HEK293 (cell line): ENCODE data around the gene C1orf141.

Experiments used
- CTCF ChIA-PET: fragments of 350-600 bp; formaldehyde crosslinking; extraction: SDS; loops from one replicate; lab custom pipeline; 2021; ENCODE audit warnings: antibody characterized with exemption; lab: Yijun Ruan, JAX
- POLR2A ChIA-PET: fragments of 300-600 bp; formaldehyde crosslinking; extraction: SDS; loops from one replicate; lab custom pipeline; 2020; ENCODE audit warnings: antibody characterized with exemption, inconsistent platforms; lab: Yijun Ruan, JAX
- H3K27ac ChIP-seq: fragments of 200-500 bp; sonication (Bioruptor generic); 2 replicates; pipeline ENCODE4 v1.5.1; 2014; ENCODE audit warnings: low read depth, low read length, control low read depth, inconsistent platforms; ENCODE audit errors: extremely low read depth
- H3K36me3 ChIP-seq, 2 experiments: fragments of 200-500 bp in 1 of 2; sonication (Bioruptor generic) in 1 of 2; 1 replicate in 1 of 2; 2 replicates in 1 of 2; pipeline ENCODE4 v1.5.1; 2014 to 2017; ENCODE audit warnings: inconsistent platforms in 2 of 2, low read length in 2 of 2; ENCODE audit not compliant: control insufficient read depth in 2 of 2, insufficient read depth in 1 of 2
- H3K4me1 ChIP-seq: fragments of 200-500 bp; sonication (Bioruptor generic); 2 replicates; pipeline ENCODE4 v1.5.1; 2014; ENCODE audit warnings: mild to moderate bottlenecking, low read length, inconsistent platforms; ENCODE audit not compliant: control insufficient read depth, insufficient read depth
- H3K4me3 ChIP-seq: 2 replicates; pipeline ENCODE4 v1.5.1; 2011; ENCODE audit warnings: low read depth, mild to moderate bottlenecking, control low read depth, low read length, moderate library complexity
- H3K9me3 ChIP-seq: fragments of 200-500 bp; sonication (Bioruptor generic); 2 replicates; pipeline ENCODE4 v1.5.1; 2014; ENCODE audit warnings: low read depth, low read length, inconsistent platforms; ENCODE audit not compliant: control insufficient read depth, insufficient read depth
- MYNN ChIP-seq: fragments of 450-650 bp; formaldehyde crosslinking; IDR thresholded peaks from 2 replicates; pipeline ENCODE4 v1.5.1; 2016; ENCODE audit warnings: missing biosample characterization, missing genetic modification characterization, borderline replicate concordance
- OSR2 ChIP-seq: fragments of 450-650 bp; formaldehyde crosslinking; IDR thresholded peaks from 2 replicates; pipeline ENCODE4 v1.5.1; 2016; ENCODE audit warnings: missing biosample characterization, missing genetic modification characterization
- ZBTB8A ChIP-seq: fragments of 450-650 bp; formaldehyde crosslinking; IDR thresholded peaks from 2 replicates; pipeline ENCODE4 v1.5.1; 2016; ENCODE audit warnings: missing biosample characterization, missing genetic modification characterization
- ZFP69B ChIP-seq: fragments of 450-650 bp; formaldehyde crosslinking; IDR thresholded peaks from 2 replicates; pipeline ENCODE4 v1.5.1; 2016; ENCODE audit warnings: missing biosample characterization, missing genetic modification characterization
- ZNF157 ChIP-seq: fragments of 450-650 bp; formaldehyde crosslinking; IDR thresholded peaks from 2 replicates; pipeline ENCODE4 v1.5.1; 2016; ENCODE audit warnings: missing biosample characterization, missing genetic modification characterization
- ZNF239 ChIP-seq: fragments of 450-650 bp; formaldehyde crosslinking; IDR thresholded peaks from 2 replicates; pipeline ENCODE4 v1.5.1; 2016; ENCODE audit warnings: missing biosample characterization, missing genetic modification characterization
- ZNF350 ChIP-seq: fragments of 450-650 bp; formaldehyde crosslinking; IDR thresholded peaks from 2 replicates; pipeline ENCODE4 v1.5.0; 2017; ENCODE audit warnings: missing biosample characterization, mild to moderate bottlenecking, missing genetic modification characterization
- ZNF354C ChIP-seq: fragments of 450-650 bp; formaldehyde crosslinking; IDR thresholded peaks from 2 replicates; pipeline ENCODE4 v1.5.1; 2016; ENCODE audit warnings: missing biosample characterization, missing genetic modification characterization, low read depth, borderline replicate concordance
- ZNF391 ChIP-seq: fragments of 450-650 bp; formaldehyde crosslinking; IDR thresholded peaks from 2 replicates; pipeline ENCODE4 v1.5.1; 2016; ENCODE audit warnings: low read depth, missing biosample characterization, missing genetic modification characterization, borderline replicate concordance
- ZNF473 ChIP-seq: fragments of 450-650 bp; formaldehyde crosslinking; IDR thresholded peaks from 2 replicates; pipeline ENCODE4 v1.5.1; 2017; ENCODE audit warnings: missing biosample characterization, missing genetic modification characterization
- ZNF558 ChIP-seq: fragments of 450-650 bp; formaldehyde crosslinking; IDR thresholded peaks from 2 replicates; pipeline ENCODE4 v1.5.1; 2016; ENCODE audit warnings: missing biosample characterization, missing genetic modification characterization
- ZNF560 ChIP-seq: fragments of 450-650 bp; formaldehyde crosslinking; IDR thresholded peaks from 2 replicates; pipeline ENCODE4 v1.5.1; 2017; ENCODE audit warnings: missing biosample characterization, missing genetic modification characterization, borderline replicate concordance
- ZNF600 ChIP-seq: fragments of 450-650 bp; formaldehyde crosslinking; IDR thresholded peaks from 2 replicates; pipeline ENCODE4 v1.5.1; 2016; ENCODE audit warnings: missing biosample characterization, missing genetic modification characterization
- ZNF629 ChIP-seq: fragments of 450-650 bp; formaldehyde crosslinking; IDR thresholded peaks from 2 replicates; pipeline ENCODE4 v1.5.1; 2017; ENCODE audit warnings: missing biosample characterization, missing genetic modification characterization
- ZNF664 ChIP-seq: fragments of 450-650 bp; formaldehyde crosslinking; IDR thresholded peaks from 2 replicates; pipeline ENCODE4 v1.5.1; 2016; ENCODE audit warnings: missing biosample characterization, missing genetic modification characterization
- ZNF785 ChIP-seq: fragments of 450-650 bp; formaldehyde crosslinking; IDR thresholded peaks from 2 replicates; pipeline ENCODE4 v1.5.1; 2016; ENCODE audit warnings: missing biosample characterization, missing genetic modification characterization
- ZNF791 ChIP-seq: fragments of 450-650 bp; formaldehyde crosslinking; IDR thresholded peaks from 2 replicates; pipeline ENCODE4 v1.5.1; 2016; ENCODE audit warnings: missing biosample characterization, missing genetic modification characterization
- ZNF830 ChIP-seq: fragments of 450-650 bp; IDR thresholded peaks from 2 replicates; pipeline ENCODE4 v1.5.0; 2018; ENCODE audit warnings: missing biosample characterization, missing genetic modification characterization, low read depth, mild to moderate bottlenecking, moderate library complexity
- ZNF837 ChIP-seq: fragments of 450-650 bp; formaldehyde crosslinking; IDR thresholded peaks from 2 replicates; pipeline ENCODE4 v1.5.1; 2016; ENCODE audit warnings: missing biosample characterization, missing genetic modification characterization
- TF ChIP-seq, protein P1 (sequence below): fragments of 450-650 bp; formaldehyde crosslinking; IDR thresholded peaks from 2 replicates; pipeline ENCODE4 v1.5.1; 2016; ENCODE audit warnings: missing biosample characterization, missing genetic modification characterization
- TF ChIP-seq, protein P2 (sequence below): fragments of 450-650 bp; formaldehyde crosslinking; IDR thresholded peaks from 2 replicates; pipeline ENCODE4 v1.5.1; 2017; ENCODE audit warnings: missing biosample characterization, missing genetic modification characterization
- TF ChIP-seq, protein P3 (sequence below): fragments of 450-650 bp; formaldehyde crosslinking; IDR thresholded peaks from 2 replicates; pipeline ENCODE4 v1.5.1; 2016; ENCODE audit warnings: missing biosample characterization, missing genetic modification characterization
- TF ChIP-seq, protein P4 (sequence below): fragments of 450-650 bp; formaldehyde crosslinking; IDR thresholded peaks from 2 replicates; pipeline ENCODE4 v1.5.1; 2017; ENCODE audit warnings: missing biosample characterization, missing genetic modification characterization
- TF ChIP-seq, protein P5 (sequence below): fragments of 450-650 bp; formaldehyde crosslinking; IDR thresholded peaks from 2 replicates; pipeline ENCODE4 v1.5.0; 2017; ENCODE audit warnings: missing biosample characterization, missing genetic modification characterization, borderline replicate concordance

The C1orf141 gene

DNA sequence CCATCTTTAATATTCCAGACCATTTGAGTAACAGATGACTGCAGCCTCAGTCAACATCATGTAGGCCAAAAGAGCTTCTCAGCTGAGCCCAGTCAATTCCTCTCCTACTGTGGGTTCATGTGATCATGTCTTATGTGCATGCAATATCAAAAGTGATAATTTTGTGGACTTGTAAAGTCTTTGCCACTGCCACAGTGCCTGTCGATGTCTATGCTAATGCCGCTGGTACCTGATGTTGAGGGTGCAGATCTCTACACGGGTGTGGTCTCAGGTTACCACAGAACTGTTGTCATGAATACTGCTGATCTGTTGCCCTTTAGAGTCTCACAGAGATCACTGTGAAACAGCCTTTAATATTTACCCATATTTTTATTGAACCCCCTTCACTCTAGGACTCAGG, 11.3 kb upstream of the C1orf141 start:
- Histone ChIP-seq H3K27ac (no peak overlapping the region), H3K4me3 (no peak overlapping the region), H3K4me1 (no peaks in the 10 kb centered on the region), H3K36me3 (no peaks in the 10 kb centered on the region), H3K9me3 (no peaks in the 10 kb centered on the region)
- TF ChIP-seq ZNF837 (tag by site-specific recombination) (no peak), MYNN (tag by site-specific recombination) (no peak), ZNF558 (tag by site-specific recombination) (no peak), ZNF600 (tag by site-specific recombination) (no peak)
- TF ChIP-seq, protein P1, sequence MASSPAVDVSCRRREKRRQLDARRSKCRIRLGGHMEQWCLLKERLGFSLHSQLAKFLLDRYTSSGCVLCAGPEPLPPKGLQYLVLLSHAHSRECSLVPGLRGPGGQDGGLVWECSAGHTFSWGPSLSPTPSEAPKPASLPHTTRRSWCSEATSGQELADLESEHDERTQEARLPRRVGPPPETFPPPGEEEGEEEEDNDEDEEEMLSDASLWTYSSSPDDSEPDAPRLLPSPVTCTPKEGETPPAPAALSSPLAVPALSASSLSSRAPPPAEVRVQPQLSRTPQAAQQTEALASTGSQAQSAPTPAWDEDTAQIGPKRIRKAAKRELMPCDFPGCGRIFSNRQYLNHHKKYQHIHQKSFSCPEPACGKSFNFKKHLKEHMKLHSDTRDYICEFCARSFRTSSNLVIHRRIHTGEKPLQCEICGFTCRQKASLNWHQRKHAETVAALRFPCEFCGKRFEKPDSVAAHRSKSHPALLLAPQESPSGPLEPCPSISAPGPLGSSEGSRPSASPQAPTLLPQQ (tag by site-specific recombination), result no peak
- ChIA-PET POLR2A (no interaction called here), CTCF (interaction anchor here (0.7 to 0.8 kb wide), 2 partner anchors 10 to 529 kb away, joined by 3 to 5 read pairs; no protein-coding TSS in a partner anchor)

DNA sequence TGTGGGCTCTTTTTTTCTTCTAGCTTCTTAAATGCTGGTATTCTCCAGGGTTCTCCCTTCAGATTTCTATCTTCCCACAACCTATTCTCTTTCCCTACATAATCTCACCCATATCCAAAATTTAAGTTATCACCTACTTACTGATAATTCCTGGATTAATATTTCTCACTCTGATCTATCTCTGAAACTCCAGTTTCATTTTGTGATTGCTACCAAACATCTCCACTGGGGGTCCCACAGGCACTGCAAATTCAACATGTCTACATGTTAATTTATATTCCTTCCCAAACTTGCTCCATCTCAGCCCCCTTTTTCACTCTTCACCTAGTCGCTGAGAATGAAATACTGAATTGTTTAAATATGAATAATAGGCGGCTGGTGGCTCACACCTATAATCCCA, 9.9 kb upstream of the C1orf141 start:
- TF ChIP-seq ZNF473 (no peak), ZNF560 (no peak), ZNF785 (tag by site-specific recombination) (no peak), ZNF664 (tag by site-specific recombination) (peak; percentile 88), ZNF354C (no peak)
- TF ChIP-seq, protein P2, sequence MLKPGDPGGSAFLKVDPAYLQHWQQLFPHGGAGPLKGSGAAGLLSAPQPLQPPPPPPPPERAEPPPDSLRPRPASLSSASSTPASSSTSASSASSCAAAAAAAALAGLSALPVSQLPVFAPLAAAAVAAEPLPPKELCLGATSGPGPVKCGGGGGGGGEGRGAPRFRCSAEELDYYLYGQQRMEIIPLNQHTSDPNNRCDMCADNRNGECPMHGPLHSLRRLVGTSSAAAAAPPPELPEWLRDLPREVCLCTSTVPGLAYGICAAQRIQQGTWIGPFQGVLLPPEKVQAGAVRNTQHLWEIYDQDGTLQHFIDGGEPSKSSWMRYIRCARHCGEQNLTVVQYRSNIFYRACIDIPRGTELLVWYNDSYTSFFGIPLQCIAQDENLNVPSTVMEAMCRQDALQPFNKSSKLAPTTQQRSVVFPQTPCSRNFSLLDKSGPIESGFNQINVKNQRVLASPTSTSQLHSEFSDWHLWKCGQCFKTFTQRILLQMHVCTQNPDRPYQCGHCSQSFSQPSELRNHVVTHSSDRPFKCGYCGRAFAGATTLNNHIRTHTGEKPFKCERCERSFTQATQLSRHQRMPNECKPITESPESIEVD (tag by site-specific recombination), result no peak
- H3K36me3 ChIP-seq, result no peaks in the 10 kb centered on the region
- no peak overlapping the region for H3K4me3 ChIP-seq
- POLR2A ChIA-PET, result interaction anchor here (1.1 kb wide), 1 partner anchor 91 kb away, joined by 3 read pairs; the partner anchor contains the start of gene SLC35D1
- H3K9me3 ChIP-seq, result no peaks in the 10 kb centered on the region
- CTCF ChIA-PET, result interaction anchor here (0.6 to 2.0 kb wide), 8 partner anchors 38 to 357 kb away, joined by 3 to 11 read pairs (median 3); no protein-coding TSS in a partner anchor
- H3K27ac ChIP-seq, result no peak overlapping the region
- H3K4me1 ChIP-seq, result no peaks in the 10 kb centered on the region

DNA sequence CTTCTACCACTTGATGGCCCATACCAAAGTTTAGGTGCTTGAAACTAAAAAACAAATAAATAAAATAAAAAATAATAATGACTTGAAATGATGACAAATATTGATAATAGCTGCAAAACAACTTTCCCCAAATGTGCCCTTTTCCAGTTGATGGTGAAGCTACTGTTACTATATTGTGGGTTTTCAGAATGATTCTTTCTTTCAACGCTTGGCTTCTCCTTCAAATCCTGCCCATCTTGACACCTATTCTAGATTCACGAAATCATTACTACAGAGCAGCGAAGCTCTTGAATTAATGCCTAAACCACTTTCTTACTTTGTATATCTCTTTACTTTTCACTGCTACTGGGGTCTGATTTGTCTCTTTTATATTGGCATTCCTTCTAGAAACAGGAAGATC, 9.2 kb upstream of the C1orf141 start:
- Histone ChIP-seq H3K4me3 (no peak overlapping the region), H3K27ac (no peak overlapping the region), H3K36me3 (no peaks in the 10 kb centered on the region)
- TF ChIP-seq OSR2 (tag by site-specific recombination) (no peak), ZNF239 (tag by site-specific recombination) (no peak), ZNF629 (no peak), ZNF391 (tag by site-specific recombination) (no peak), ZFP69B (no peak), ZNF791 (tag by site-specific recombination) (no peak), ZNF830 (no peak), ZBTB8A (no peak), ZNF350 (no peak), ZNF157 (no peak)
- TF ChIP-seq, protein P3, sequence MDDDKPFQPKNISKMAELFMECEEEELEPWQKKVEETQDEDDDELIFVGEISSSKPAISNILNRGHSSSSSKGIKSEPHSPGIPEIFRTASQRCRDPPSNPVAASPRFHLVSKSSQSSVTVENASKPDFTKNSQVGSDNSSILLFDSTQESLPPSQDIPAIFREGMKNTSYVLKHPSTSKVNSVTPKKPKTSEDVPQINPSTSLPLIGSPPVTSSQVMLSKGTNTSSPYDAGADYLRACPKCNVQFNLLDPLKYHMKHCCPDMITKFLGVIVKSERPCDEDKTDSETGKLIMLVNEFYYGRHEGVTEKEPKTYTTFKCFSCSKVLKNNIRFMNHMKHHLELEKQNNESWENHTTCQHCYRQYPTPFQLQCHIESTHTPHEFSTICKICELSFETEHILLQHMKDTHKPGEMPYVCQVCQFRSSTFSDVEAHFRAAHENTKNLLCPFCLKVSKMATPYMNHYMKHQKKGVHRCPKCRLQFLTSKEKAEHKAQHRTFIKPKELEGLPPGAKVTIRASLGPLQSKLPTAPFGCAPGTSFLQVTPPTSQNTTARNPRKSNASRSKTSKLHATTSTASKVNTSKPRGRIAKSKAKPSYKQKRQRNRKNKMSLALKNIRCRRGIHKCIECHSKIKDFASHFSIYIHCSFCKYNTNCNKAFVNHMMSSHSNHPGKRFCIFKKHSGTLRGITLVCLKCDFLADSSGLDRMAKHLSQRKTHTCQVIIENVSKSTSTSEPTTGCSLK (tag by site-specific recombination), result no peak
- TF ChIP-seq, protein P4, sequence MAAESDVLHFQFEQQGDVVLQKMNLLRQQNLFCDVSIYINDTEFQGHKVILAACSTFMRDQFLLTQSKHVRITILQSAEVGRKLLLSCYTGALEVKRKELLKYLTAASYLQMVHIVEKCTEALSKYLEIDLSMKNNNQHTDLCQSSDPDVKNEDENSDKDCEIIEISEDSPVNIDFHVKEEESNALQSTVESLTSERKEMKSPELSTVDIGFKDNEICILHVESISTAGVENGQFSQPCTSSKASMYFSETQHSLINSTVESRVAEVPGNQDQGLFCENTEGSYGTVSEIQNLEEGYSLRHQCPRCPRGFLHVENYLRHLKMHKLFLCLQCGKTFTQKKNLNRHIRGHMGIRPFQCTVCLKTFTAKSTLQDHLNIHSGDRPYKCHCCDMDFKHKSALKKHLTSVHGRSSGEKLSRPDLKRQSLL (tag by site-specific recombination), result no peak
- TF ChIP-seq, protein P5, sequence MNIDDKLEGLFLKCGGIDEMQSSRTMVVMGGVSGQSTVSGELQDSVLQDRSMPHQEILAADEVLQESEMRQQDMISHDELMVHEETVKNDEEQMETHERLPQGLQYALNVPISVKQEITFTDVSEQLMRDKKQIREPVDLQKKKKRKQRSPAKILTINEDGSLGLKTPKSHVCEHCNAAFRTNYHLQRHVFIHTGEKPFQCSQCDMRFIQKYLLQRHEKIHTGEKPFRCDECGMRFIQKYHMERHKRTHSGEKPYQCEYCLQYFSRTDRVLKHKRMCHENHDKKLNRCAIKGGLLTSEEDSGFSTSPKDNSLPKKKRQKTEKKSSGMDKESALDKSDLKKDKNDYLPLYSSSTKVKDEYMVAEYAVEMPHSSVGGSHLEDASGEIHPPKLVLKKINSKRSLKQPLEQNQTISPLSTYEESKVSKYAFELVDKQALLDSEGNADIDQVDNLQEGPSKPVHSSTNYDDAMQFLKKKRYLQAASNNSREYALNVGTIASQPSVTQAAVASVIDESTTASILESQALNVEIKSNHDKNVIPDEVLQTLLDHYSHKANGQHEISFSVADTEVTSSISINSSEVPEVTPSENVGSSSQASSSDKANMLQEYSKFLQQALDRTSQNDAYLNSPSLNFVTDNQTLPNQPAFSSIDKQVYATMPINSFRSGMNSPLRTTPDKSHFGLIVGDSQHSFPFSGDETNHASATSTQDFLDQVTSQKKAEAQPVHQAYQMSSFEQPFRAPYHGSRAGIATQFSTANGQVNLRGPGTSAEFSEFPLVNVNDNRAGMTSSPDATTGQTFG (tag by site-specific recombination), result no peak
- TF ChIP-seq, all 188 proteins: peak for 0
- no peaks in the 10 kb centered on the region for H3K9me3 ChIP-seq
- CTCF ChIA-PET, result interaction anchor here (0.7 to 2.0 kb wide), 4 partner anchors 38 to 148 kb away, joined by 3 to 11 read pairs (median 6); no protein-coding TSS in a partner anchor
- POLR2A ChIA-PET, result interaction anchor here (1.1 kb wide), 1 partner anchor 90 kb away, joined by 3 read pairs; the partner anchor contains the start of gene SLC35D1
- H3K4me1 ChIP-seq, result no peaks in the 10 kb centered on the region
